HepG2 (cell line): ENCODE results near the gene ATP13A1. TPM values are rescaled to one million over a fixed set of nuclear protein-coding genes. Genes with fewer than 3 reads are reported as not detected.

Experiments
- CAMTA2 ChIP-seq: sonication (generic); formaldehyde crosslinking; IDR thresholded peaks from 2 replicates; pipeline ENCODE4 v1.4.0; 2020; ENCODE audit warnings: mild to moderate bottlenecking, missing genetic modification reagents, borderline replicate concordance
- JUNB ChIP-seq: sonication (generic); formaldehyde crosslinking; IDR thresholded peaks from 2 replicates; pipeline ENCODE4 v1.8.0; 2022; ENCODE audit warnings: missing genetic modification reagents, mild to moderate bottlenecking, borderline replicate concordance
- KLF15 ChIP-seq: sonication (generic); formaldehyde crosslinking; IDR thresholded peaks from 2 replicates; pipeline ENCODE4 v1.8.1; 2023; ENCODE audit warnings: borderline replicate concordance, mild to moderate bottlenecking, inconsistent platforms, missing genetic modification reagents, mixed read lengths
- MYNN ChIP-seq: sonication (generic); formaldehyde crosslinking; IDR thresholded peaks from 2 replicates; pipeline ENCODE4 v1.4.0; 2020; ENCODE audit warnings: mild to moderate bottlenecking, low read depth, missing genetic modification reagents
- NFKB2 ChIP-seq: sonication (generic); formaldehyde crosslinking; IDR thresholded peaks from 2 replicates; pipeline ENCODE4 v1.4.0; 2020; ENCODE audit warnings: missing genetic modification reagents, borderline replicate concordance
- SIX1 ChIP-seq: sonication (generic); formaldehyde crosslinking; IDR thresholded peaks from 2 replicates; pipeline ENCODE4 v1.4.0; 2020; ENCODE audit warnings: missing genetic modification reagents, borderline replicate concordance
- TOE1 ChIP-seq: sonication (generic); formaldehyde crosslinking; IDR thresholded peaks from 2 replicates; pipeline ENCODE4 v1.4.0; 2020; ENCODE audit warnings: mild to moderate bottlenecking, missing genetic modification reagents
- ZFP82 ChIP-seq: sonication (generic); formaldehyde crosslinking; IDR thresholded peaks from 2 replicates; pipeline ENCODE4 v1.5.1; 2020; ENCODE audit warnings: mild to moderate bottlenecking, missing genetic modification reagents, borderline replicate concordance
- ZNF329 ChIP-seq: sonication (generic); formaldehyde crosslinking; IDR thresholded peaks from 2 replicates; pipeline ENCODE4 v1.9.0; 2021; ENCODE audit warnings: low read depth, mild to moderate bottlenecking, missing genetic modification reagents
- ZNF343 ChIP-seq: sonication (generic); formaldehyde crosslinking; IDR thresholded peaks from 2 replicates; pipeline ENCODE4 v1.4.0; 2020; ENCODE audit warnings: mild to moderate bottlenecking, missing genetic modification reagents
- ZNF615 ChIP-seq: sonication (generic); formaldehyde crosslinking; IDR thresholded peaks from 2 replicates; pipeline ENCODE4 v1.5.0; 2020; ENCODE audit warnings: mild to moderate bottlenecking, missing genetic modification reagents, borderline replicate concordance
- polyA plus RNA-seq, 8 experiments: library from polyadenylated mRNA; depleted of rRNA in 3 of 8; stranded (reverse) in 7 of 8; unstranded in 1 of 8; fragments of >200 nt; fragmentation: Illumina TruSeq in 4 of 8; extraction: Trizol in 4 of 8; gene quantifications; 2 replicates each; pipeline versions ENCODE4 v1.2.1 to v1.2.3, GENCODE V29; 2011 to 2016; ENCODE audit warnings: low read depth in 4 of 8, missing spikeins in 1 of 8, mixed read lengths in 1 of 8; ENCODE audit not compliant: insufficient read depth in 1 of 8
- total RNA-seq, 5 experiments: library from RNA; depleted of rRNA; stranded (reverse); fragments of >200 nt; fragmentation: Illumina TruSeq; extraction: Trizol; gene quantifications; 2 replicates each; pipeline ENCODE4 v1.2.3, GENCODE V29; 2016; ENCODE audit warnings: low read depth in 1 of 5
- TF ChIP-seq, protein P1 (sequence below): sonication (generic); formaldehyde crosslinking; IDR thresholded peaks from 2 replicates; pipeline ENCODE4 v1.4.0; 2020; ENCODE audit warnings: missing genetic modification reagents, borderline replicate concordance
- TF ChIP-seq, protein P2 (sequence below): sonication (generic); formaldehyde crosslinking; IDR thresholded peaks from 2 replicates; pipeline ENCODE4 v1.4.0; 2020; ENCODE audit warnings: missing genetic modification reagents, borderline replicate concordance
- TF ChIP-seq, protein P3 (sequence below): sonication (generic); formaldehyde crosslinking; IDR thresholded peaks from 2 replicates; pipeline ENCODE4 v1.5.0; 2020; ENCODE audit warnings: missing genetic modification reagents
- TF ChIP-seq, protein P4 (sequence below): sonication (generic); formaldehyde crosslinking; IDR thresholded peaks from 2 replicates; pipeline ENCODE4 v1.5.1; 2020; ENCODE audit warnings: mild to moderate bottlenecking, missing genetic modification reagents, borderline replicate concordance

The ATP13A1 gene
- total and polyA plus RNA-seq, 2 of the 13 experiments (the other 11 are each of a cell fraction or from before 2014, with no cell fraction given): 23.2 to 41.7 TPM

DNA sequence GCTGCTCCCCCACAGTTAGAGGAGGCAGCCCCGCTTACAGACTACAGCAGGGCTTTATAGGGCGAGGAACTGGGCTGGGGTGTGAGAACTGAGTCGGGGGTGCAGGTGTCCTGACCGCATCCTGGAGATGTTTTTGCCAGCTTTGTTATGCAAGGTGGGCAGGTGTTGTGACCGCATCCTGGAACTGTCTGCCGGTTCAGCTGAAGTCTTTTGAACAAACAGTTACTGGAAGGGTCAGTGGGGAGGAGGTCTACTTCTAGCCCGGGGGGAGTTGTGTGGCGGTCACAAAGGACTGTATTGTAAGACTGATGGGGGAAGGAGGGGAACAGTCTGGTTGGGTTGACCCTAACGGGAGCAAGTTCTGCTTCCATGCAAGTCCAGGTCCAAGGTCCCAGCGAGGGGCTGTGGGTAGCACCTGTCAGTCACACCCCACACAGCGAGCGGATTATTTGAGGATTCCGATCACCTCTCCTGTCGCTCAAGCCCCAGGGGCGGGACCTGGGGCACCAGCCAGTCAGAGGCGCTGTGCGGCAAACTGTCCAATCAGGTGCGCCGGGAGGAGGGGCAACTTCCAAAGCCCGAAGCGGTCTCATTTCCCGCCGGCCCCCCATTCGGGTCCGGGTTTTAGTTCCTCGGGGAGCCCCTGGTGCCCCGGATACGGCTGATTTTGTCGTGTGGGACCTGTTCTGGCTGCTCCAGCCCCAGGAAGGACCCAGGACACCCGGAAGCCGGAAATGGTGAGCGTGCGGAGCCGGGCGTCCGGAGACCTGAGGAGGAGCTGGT lies 4.9 kb upstream of the ATP13A1 start, which contains the start of gene ZNF101 (continued):
- TF ChIP-seq, protein P1, sequence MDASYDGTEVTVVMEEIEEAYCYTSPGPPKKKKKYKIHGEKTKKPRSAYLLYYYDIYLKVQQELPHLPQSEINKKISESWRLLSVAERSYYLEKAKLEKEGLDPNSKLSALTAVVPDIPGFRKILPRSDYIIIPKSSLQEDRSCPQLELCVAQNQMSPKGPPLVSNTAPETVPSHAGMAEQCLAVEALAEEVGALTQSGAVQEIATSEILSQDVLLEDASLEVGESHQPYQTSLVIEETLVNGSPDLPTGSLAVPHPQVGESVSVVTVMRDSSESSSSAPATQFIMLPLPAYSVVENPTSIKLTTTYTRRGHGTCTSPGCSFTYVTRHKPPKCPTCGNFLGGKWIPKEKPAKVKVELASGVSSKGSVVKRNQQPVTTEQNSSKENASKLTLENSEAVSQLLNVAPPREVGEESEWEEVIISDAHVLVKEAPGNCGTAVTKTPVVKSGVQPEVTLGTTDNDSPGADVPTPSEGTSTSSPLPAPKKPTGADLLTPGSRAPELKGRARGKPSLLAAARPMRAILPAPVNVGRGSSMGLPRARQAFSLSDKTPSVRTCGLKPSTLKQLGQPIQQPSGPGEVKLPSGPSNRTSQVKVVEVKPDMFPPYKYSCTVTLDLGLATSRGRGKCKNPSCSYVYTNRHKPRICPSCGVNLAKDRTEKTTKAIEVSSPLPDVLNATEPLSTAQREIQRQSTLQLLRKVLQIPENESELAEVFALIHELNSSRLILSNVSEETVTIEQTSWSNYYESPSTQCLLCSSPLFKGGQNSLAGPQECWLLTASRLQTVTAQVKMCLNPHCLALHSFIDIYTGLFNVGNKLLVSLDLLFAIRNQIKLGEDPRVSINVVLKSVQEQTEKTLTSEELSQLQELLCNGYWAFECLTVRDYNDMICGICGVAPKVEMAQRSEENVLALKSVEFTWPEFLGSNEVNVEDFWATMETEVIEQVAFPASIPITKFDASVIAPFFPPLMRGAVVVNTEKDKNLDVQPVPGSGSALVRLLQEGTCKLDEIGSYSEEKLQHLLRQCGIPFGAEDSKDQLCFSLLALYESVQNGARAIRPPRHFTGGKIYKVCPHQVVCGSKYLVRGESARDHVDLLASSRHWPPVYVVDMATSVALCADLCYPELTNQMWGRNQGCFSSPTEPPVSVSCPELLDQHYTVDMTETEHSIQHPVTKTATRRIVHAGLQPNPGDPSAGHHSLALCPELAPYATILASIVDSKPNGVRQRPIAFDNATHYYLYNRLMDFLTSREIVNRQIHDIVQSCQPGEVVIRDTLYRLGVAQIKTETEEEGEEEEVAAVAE (CRISPR knock-in tag): 0 out of 2 replicates have a peak, but pooled peaks have one; percentile 18
- TF ChIP-seq, protein P2, sequence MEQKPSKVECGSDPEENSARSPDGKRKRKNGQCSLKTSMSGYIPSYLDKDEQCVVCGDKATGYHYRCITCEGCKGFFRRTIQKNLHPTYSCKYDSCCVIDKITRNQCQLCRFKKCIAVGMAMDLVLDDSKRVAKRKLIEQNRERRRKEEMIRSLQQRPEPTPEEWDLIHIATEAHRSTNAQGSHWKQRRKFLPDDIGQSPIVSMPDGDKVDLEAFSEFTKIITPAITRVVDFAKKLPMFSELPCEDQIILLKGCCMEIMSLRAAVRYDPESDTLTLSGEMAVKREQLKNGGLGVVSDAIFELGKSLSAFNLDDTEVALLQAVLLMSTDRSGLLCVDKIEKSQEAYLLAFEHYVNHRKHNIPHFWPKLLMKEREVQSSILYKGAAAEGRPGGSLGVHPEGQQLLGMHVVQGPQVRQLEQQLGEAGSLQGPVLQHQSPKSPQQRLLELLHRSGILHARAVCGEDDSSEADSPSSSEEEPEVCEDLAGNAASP (CRISPR knock-in tag): peak; percentile 93; the same call in 1 of the 2 replicates
- TF ChIP-seq CAMTA2 (0 out of 2 replicates have a peak, but pooled peaks have one; percentile 28), TOE1 (CRISPR knock-in tag) (no peak), ZNF615 (CRISPR knock-in tag) (0 out of 2 replicates have a peak, but pooled peaks have one; percentile 87), ZNF329 (CRISPR knock-in tag) (peak; percentile 54; the same call in 1 of the 2 replicates), SIX1 (CRISPR knock-in tag) (no peak; the same call in 1 of the 2 replicates), MYNN (CRISPR knock-in tag) (no peak), KLF15 (CRISPR knock-in tag) (no peak; the same call in 1 of the 2 replicates), ZNF343 (CRISPR knock-in tag) (no peak), ZFP82 (CRISPR knock-in tag) (no peak), NFKB2 (CRISPR knock-in tag) (peak; percentile 37; the same call in 1 of the 2 replicates), JUNB (CRISPR knock-in tag) (no peak)
- TF ChIP-seq, protein P3, sequence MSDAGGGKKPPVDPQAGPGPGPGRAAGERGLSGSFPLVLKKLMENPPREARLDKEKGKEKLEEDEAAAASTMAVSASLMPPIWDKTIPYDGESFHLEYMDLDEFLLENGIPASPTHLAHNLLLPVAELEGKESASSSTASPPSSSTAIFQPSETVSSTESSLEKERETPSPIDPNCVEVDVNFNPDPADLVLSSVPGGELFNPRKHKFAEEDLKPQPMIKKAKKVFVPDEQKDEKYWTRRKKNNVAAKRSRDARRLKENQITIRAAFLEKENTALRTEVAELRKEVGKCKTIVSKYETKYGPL (CRISPR knock-in tag): peak; percentile 57; the same call in 1 of the 2 replicates
- TF ChIP-seq, protein P4, sequence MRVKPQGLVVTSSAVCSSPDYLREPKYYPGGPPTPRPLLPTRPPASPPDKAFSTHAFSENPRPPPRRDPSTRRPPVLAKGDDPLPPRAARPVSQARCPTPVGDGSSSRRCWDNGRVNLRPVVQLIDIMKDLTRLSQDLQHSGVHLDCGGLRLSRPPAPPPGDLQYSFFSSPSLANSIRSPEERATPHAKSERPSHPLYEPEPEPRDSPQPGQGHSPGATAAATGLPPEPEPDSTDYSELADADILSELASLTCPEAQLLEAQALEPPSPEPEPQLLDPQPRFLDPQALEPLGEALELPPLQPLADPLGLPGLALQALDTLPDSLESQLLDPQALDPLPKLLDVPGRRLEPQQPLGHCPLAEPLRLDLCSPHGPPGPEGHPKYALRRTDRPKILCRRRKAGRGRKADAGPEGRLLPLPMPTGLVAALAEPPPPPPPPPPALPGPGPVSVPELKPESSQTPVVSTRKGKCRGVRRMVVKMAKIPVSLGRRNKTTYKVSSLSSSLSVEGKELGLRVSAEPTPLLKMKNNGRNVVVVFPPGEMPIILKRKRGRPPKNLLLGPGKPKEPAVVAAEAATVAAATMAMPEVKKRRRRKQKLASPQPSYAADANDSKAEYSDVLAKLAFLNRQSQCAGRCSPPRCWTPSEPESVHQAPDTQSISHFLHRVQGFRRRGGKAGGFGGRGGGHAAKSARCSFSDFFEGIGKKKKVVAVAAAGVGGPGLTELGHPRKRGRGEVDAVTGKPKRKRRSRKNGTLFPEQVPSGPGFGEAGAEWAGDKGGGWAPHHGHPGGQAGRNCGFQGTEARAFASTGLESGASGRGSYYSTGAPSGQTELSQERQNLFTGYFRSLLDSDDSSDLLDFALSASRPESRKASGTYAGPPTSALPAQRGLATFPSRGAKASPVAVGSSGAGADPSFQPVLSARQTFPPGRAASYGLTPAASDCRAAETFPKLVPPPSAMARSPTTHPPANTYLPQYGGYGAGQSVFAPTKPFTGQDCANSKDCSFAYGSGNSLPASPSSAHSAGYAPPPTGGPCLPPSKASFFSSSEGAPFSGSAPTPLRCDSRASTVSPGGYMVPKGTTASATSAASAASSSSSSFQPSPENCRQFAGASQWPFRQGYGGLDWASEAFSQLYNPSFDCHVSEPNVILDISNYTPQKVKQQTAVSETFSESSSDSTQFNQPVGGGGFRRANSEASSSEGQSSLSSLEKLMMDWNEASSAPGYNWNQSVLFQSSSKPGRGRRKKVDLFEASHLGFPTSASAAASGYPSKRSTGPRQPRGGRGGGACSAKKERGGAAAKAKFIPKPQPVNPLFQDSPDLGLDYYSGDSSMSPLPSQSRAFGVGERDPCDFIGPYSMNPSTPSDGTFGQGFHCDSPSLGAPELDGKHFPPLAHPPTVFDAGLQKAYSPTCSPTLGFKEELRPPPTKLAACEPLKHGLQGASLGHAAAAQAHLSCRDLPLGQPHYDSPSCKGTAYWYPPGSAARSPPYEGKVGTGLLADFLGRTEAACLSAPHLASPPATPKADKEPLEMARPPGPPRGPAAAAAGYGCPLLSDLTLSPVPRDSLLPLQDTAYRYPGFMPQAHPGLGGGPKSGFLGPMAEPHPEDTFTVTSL (CRISPR knock-in tag): peak; percentile 47; the same call in 1 of the 2 replicates
